HG03460 (cell line): ENCODE data around the gene S100A12.

Experiments used
- ATAC-seq: cut with Tn5 transposase; IDR thresholded peaks from one replicate; pipeline ENCODE4 v1.9.1; 2021; ENCODE audit not compliant: unreplicated experiment

Gene S100A12

GRCh38 chr1:153337980-153338853, 37.2 kb downstream of the S100A12 start:
- ATAC-seq: no peak

GRCh38 chr1:153336650-153337049, 38.8 kb downstream of the S100A12 start:
- no peak for ATAC-seq

GRCh38 chr1:153333902-153334301, 41.5 kb downstream of the S100A12 start:
- ATAC-seq: no peak

GRCh38 chr1:153324912-153325311, 50.5 kb downstream of the S100A12 start:
- ATAC-seq: no peak
